Measurements from ENCODE around the gene PRSS57.

Gene PRSS57

GRCh38 chr19:661427-662196 lies 33.6 kb downstream of the PRSS57 start:
- Histone ChIP-seq H3K4me1 (peaks cover 12% of the 10 kb centered on the region), H3K4me3 (ENCODE audit: low read depth, low read length) (peak overlapping the region; percentile 74), H3K36me3 (ENCODE audit: control insufficient read depth, insufficient read depth, low read length) (no peaks in the 10 kb centered on the region), H3K4me2 (ENCODE audit: low read length) (peak overlapping the region; percentile 87), H3K27me3 (ENCODE audit: control insufficient read depth, insufficient read depth, low read length) (no peaks in the 10 kb centered on the region), H3K79me2 (peaks cover 52% of the 10 kb centered on the region), H3K9me3 (ENCODE audit: control insufficient read depth, low read length) (no peaks in the 10 kb centered on the region), H3K27ac (no peak overlapping the region), H3K9ac (peak overlapping the region; percentile 25), H2AFZ (no peak overlapping the region)
- TF ChIP-seq, protein P1, sequence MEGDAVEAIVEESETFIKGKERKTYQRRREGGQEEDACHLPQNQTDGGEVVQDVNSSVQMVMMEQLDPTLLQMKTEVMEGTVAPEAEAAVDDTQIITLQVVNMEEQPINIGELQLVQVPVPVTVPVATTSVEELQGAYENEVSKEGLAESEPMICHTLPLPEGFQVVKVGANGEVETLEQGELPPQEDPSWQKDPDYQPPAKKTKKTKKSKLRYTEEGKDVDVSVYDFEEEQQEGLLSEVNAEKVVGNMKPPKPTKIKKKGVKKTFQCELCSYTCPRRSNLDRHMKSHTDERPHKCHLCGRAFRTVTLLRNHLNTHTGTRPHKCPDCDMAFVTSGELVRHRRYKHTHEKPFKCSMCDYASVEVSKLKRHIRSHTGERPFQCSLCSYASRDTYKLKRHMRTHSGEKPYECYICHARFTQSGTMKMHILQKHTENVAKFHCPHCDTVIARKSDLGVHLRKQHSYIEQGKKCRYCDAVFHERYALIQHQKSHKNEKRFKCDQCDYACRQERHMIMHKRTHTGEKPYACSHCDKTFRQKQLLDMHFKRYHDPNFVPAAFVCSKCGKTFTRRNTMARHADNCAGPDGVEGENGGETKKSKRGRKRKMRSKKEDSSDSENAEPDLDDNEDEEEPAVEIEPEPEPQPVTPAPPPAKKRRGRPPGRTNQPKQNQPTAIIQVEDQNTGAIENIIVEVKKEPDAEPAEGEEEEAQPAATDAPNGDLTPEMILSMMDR (IDR thresholded peaks at IDR 0.05): no peak

- H3K27me3 ChIP-seq (ENCODE audit: control insufficient read depth, insufficient read depth, low read length): no peaks in the 10 kb centered on the region
- no peaks in the 10 kb centered on the region for H3K36me3 ChIP-seq (ENCODE audit: control insufficient read depth, insufficient read depth, low read length)
- TF ChIP-seq, protein P1 (IDR thresholded peaks at IDR 0.05): no peak
- no peak overlapping the region for H3K9ac ChIP-seq
- peaks cover 12% of the 10 kb centered on the region for H3K4me1 ChIP-seq
- peaks cover 53% of the 10 kb centered on the region for H3K79me2 ChIP-seq
- no peaks in the 10 kb centered on the region for H3K9me3 ChIP-seq (ENCODE audit: control insufficient read depth, low read length)
- H2AFZ ChIP-seq: no peak overlapping the region
- H3K27ac ChIP-seq: no peak overlapping the region
- peak overlapping the region; percentile 74 for H3K4me3 ChIP-seq (ENCODE audit: low read depth, low read length)
- peak overlapping the region; percentile 87 for H3K4me2 ChIP-seq (ENCODE audit: low read length)
Measured at GRCh38 chr19:660793-661426, 34.3 kb downstream of the PRSS57 start.

- Histone ChIP-seq H3K9me3 (ENCODE audit: control insufficient read depth, low read length) (no peaks in the 10 kb centered on the region), H2AFZ (no peak overlapping the region), H3K36me3 (ENCODE audit: control insufficient read depth, insufficient read depth, low read length) (no peaks in the 10 kb centered on the region), H3K4me3 (ENCODE audit: low read depth, low read length) (no peak overlapping the region), H3K9ac (no peak overlapping the region), H3K27me3 (ENCODE audit: control insufficient read depth, insufficient read depth, low read length) (no peaks in the 10 kb centered on the region), H3K27ac (no peak overlapping the region), H3K79me2 (peaks cover 64% of the 10 kb centered on the region), H3K4me2 (ENCODE audit: low read length) (no peak overlapping the region), H3K4me1 (peaks cover 12% of the 10 kb centered on the region)
- TF ChIP-seq, protein P1 (IDR thresholded peaks at IDR 0.05): no peak
Measured at GRCh38 chr19:658916-659839, 36.1 kb downstream of the PRSS57 start.

DNA sequence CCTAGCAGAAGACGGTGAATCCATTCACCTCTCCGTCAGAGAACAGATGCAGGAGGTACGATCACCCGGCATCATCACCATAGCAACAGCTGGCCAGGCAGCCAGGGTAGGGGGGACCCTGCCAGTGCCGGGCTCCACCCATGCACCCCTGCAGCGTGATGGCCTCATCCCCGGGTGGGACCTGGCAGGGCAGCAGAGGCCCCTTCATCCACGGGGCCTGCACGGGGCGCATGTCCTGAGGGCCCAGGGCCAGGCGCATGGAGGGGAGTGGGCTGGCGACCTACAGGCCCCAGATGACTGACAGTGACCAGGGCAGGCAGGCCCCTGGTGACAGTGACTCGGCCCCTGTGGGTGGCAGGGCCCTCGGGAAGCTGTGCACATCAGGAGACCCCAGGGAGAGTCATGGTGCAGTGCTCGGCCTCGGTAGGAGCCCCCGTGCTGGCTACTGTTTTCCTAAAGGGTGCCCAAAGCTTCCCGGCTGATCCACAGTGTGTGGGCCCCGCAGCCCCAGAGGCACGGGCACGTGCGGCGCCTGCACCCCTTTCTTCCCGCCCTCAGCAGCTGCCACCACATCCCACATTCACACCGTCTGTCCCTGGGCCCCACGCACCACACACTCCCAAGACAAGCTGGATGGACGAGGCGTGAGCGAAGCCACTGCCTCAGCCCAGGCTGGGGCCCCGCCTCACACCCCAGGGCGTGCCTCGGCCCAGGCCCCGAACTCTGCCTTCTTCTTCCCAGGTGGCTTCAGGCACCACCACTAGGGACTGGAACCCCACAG lies 37.0 kb downstream of the PRSS57 start:
- Histone ChIP-seq H3K27ac (no peak overlapping the region), H3K9ac (no peak overlapping the region), H3K4me1 (peaks cover 5% of the 10 kb centered on the region), H3K4me2 (ENCODE audit: low read length) (no peak overlapping the region), H3K27me3 (ENCODE audit: control insufficient read depth, insufficient read depth, low read length) (no peaks in the 10 kb centered on the region), H3K36me3 (ENCODE audit: control insufficient read depth, insufficient read depth, low read length) (no peaks in the 10 kb centered on the region), H3K4me3 (ENCODE audit: low read depth, low read length) (no peak overlapping the region), H2AFZ (no peak overlapping the region), H3K9me3 (ENCODE audit: control insufficient read depth, low read length) (no peaks in the 10 kb centered on the region), H3K79me2 (peaks cover 70% of the 10 kb centered on the region)
- TF ChIP-seq, protein P1 (IDR thresholded peaks at IDR 0.05): no peak
